Inflammatory macrophage treated with lipopolysaccharide for 4 hours (primary cell): ENCODE data around the gene AGR3.

Experiments
- DNase-seq: peaks from one replicate; pipeline ENCODE4 v3.0.0-alpha.2; 2020

AGR3 gene

DNA sequence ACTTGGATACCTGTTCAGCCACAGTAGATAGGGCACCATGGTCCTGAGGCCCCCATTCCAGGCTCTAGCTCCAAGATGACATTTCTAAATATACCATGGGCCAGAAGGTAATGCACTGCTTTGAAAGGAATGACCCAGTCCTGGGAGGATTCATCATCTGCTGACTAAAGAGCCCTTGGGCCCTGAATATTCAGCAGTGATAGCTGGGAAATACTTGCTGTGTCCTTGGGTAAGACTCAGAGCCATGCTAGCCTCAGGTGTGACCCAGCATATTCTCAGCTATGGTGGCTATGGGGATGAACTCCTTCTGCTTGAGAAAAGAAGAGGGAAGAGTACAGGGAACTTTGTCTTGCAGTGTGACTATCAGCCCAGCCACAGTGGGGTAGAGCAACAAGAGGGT is 55.7 kb downstream of the AGR3 start:
- no peak for DNase-seq

DNA sequence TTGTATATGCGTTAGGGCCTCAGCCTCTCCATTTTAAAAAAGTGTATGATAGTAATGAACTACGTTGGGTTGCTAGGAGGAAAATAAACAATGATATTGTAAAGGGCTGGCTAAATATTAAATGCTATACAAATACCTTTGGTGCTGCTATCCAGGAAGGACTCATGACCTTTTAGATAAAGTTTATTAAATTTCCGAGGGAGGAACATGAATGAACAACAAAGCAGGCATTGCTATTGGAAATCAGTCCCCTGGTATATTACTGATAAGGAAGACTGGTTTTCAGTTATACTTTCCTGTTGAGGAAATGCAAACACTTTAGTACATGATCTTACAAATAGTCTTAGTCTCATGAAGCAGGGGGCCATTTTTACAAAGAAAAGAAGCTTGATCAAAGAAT is 59.8 kb downstream of the AGR3 start:
- DNase-seq: no peak

GRCh38 chr7:16818732-16819131 is 63.1 kb downstream of the AGR3 start:
- no peak for DNase-seq

DNA sequence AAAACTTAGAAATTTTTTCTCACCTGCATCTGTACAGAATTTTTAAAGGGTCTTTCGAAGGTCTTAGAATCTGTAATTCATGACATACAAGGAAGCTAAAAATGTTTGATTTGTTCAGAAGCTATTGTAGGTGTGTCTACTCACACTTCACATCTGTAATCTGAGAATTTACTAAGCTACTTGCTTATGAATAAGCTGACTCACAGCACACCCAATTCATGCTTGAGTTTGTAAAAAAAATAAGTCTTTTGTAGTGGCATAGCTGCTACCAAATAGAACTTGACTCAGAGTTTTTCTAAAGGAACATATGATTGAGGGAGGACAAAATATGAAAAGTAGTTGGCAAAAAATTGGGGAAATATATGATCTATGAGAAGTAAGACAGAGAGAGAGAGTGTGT is 64.2 kb downstream of the AGR3 start:
- no peak for DNase-seq

GRCh38 chr7:16816824-16817223 is 65.0 kb downstream of the AGR3 start:
- DNase-seq: peak; percentile 37

- no peak for DNase-seq
These were observed 66.8 kb downstream of the AGR3 start for GRCh38 chr7:16815001-16815400.

- DNase-seq: peak; percentile 31
These were observed 68.6 kb downstream of the AGR3 start for GRCh38 chr7:16813232-16813616.

DNA sequence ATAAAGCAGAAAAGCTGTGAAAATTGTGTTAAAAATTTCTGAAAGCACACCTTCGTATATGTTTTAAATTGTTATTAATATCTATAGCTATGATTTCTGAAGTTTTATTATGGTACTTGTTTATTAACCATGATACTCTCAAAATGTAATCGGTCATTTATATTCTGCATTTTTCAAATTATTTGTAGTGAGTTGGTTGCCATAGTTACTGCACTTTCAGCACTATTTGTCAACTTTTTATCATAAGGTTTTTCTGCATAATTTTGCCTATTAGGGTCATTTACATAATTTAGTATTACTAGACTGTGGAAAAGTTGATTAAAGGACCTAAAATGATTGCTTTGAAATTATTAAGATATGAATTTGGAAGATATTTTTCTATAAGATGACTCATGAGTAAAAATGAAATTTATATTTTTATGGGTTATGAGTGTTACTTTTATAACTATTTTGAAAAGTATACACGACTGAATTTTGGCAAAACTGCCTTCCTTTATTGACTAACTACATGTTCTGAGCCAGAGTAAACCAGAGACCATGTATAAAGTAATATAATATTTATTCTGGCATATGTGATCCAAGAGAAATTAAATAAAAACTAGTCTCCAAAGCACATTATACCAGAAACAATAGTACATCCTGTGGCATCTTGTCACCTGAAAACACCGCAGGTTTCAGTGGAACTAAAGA is 69.1 kb downstream of the AGR3 start:
- no peak for DNase-seq

- DNase-seq: peak; percentile 47
These were observed 70.2 kb downstream of the AGR3 start for GRCh38 chr7:16811551-16811950.

- DNase-seq: no peak
These were observed 71.2 kb downstream of the AGR3 start for GRCh38 chr7:16810573-16810972.

DNA sequence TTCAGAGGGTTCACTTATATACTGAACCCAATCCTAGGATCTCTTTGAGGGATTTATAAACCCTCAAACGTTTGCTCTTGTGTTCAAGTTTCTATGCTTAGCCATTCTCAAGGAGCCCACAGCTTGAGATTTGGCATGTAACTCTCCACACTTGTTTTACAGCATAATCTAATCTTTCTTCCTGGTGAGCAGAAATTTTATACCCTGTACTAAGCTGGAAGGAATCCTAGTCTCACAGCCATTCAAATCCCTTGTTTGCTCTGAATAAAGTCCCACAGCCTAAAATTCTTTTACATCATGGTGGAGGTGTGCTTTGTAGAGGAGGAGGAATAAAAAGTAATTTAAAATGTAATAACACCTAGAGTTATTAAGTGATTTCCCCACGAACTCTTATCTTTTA is 71.7 kb downstream of the AGR3 start:
- DNase-seq: no peak
